GM12872 (cell line): ENCODE measurements around the gene LRRC8E.
A peak's percentile ranks its signal among the peaks of the same experiment; 100 is the strongest.

ENCODE experiments used
- CTCF ChIP-seq: IDR thresholded peaks from 3 replicates; pipeline ENCODE4 v1.5.1; 2011; ENCODE audit warnings: low read depth, mild to moderate bottlenecking, low read length, moderate library complexity; ENCODE audit not compliant: insufficient read depth

LRRC8E gene

GRCh38 chr19:7928741-7929701 lies 40.7 kb downstream of the LRRC8E start:
- TF ChIP-seq CTCF: peak; percentile 65

GRCh38 chr19:7930765-7931164 lies 42.5 kb downstream of the LRRC8E start:
- TF ChIP-seq CTCF: no peak

- no peak for TF ChIP-seq CTCF
Measured at GRCh38 chr19:7931221-7932061, 43.1 kb downstream of the LRRC8E start.

- no peak for TF ChIP-seq CTCF
Measured at GRCh38 chr19:7932276-7932929, 44.1 kb downstream of the LRRC8E start.

GRCh38 chr19:7932930-7933300 lies 44.6 kb downstream of the LRRC8E start:
- TF ChIP-seq CTCF: no peak

GRCh38 chr19:7933411-7933810 lies 45.1 kb downstream of the LRRC8E start:
- TF ChIP-seq CTCF: peak; percentile 27; the same call in 1 of the 3 replicates
